GM19351 (cell line): ENCODE measurements around the gene TM9SF3.
A peak's percentile ranks its signal among the peaks of the same experiment; 100 is the strongest.

ENCODE experiments used
- ATAC-seq: cut with Tn5 transposase; IDR thresholded peaks from one replicate; pipeline ENCODE4 v1.9.1; 2021; ENCODE audit warnings: mild to moderate bottlenecking, moderate library complexity; ENCODE audit not compliant: unreplicated experiment

Gene TM9SF3

DNA sequence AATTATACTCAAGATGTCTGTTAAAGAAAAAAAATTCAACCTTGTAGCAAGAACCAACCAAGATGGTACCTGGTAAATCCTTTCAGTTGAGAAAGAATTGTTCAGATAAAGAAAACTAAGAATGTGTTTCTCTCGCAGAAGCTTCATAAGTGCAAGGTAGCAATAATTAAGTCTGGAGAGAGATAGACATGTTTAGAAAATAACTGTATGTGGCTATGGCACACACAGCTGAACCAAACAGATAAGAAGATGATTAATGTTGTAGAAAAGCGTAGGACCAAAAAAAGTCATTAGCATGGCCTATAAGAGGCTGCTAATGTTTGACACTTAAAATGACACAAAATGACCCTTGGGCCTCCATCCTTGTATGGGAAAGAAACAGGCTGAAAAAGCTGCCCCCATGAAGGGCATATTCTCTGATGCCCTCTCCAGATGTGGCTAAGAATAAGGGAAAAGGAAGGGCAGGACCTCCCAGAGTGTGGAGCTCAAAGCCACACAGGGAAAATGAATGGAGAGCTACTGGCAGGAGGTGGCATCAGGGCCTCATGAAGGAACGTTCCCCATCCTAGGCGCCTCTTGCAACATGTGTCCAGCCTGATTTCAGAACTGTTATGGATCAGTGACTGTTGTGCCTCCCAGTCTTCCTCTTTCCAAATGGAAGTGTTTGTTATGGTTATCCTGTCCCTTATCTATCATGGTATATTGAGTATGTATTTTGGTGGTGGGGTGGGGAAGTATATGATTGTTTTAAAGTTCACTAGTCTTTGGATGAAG lies 103.8 kb downstream of the TM9SF3 start:
- ATAC-seq = no peak

DNA sequence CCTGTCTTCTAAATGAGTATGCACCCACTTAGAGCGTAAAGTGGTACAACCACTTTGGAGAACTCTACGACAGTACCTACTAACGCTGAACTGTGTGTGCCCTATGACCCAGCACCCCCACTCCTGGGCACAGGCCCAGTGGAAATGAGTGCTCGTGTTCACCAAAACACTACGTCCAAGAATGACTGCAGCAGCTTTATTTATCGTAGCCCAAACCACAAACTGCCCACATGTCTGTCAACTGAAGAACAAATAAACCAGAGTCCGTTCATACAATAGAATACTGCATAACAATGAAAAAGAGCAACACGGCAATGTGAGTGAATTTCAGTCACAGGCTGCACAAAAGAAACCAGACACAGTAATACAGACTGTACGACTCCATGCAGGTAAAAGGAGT lies 108.5 kb downstream of the TM9SF3 start:
- ATAC-seq = no peak

DNA sequence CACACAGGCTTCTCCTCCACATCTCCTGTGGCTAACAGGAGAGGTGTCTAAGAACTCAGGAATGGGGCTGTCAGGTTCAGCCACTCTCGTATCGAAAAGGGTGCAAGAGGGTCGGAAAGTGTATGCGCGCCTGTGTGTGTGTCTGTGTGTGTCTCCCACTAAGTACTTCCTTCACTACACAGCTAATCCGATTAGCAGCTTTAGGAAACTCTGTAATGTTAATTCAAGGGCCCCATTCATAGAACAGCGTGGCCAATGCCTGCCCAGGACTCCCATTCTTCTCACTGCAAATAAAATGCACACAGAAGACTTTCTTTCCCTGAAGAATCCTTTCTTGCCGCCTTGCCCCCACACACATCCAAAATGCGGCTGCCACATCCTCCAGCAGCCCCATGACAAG lies 112.9 kb downstream of the TM9SF3 start:
- ATAC-seq = no peak

DNA sequence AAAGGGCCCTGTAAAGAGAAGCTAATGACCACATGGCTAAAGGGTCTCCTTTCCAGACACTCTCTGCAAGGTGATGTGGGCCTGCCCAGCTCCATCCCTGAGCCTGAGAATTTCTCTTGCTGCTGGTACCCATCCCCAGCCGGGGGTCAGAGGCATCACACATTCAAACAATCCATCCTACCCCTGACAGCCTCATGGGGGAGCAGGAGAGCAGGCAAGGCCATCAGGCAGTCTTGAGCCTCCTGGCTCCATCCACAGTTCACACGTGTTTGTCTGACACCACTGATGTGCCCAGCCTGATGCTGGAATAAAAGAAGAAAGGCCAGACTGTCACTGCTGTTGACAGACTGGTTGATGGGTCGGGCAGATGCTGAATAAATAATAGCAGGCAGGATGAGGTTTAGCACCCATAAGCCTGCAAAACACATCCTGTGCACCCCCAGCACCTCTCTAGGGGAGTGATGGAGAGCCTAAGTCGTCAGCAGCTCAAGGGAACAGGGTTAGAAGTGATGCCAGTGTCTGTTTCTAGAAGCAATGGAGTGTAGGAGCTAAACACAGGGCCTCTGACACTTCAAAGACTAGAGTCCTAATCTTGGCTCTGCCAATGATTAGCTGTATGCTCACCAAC lies 116.6 kb downstream of the TM9SF3 start:
- peak; percentile 83 for ATAC-seq

DNA sequence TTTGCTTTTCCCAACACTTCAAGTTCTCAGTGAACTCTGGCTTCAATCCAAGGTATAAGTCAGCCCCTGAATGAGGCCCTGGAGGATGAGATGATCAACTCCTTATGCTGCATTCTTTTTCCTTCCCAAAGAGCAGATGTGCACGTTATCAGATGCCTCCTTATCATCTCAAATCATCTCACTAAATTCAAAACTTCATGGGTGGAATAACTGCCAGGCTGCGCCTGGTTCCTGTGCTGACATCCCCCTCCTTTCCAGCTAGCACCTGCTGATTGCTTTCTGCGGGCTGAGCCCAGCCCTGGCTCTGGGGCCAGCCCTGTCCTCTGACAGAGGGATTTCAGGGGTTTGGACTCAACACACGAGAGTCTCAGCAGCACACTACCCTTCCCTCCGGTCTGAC lies 118.0 kb downstream of the TM9SF3 start:
- ATAC-seq = no peak
